ENCODE data around the gene IQGAP3. TPM values are rescaled to one million over a fixed set of nuclear protein-coding genes. Genes with fewer than 3 reads are reported as not detected.

Gene IQGAP3
- total RNA-seq, 2 donors from 2014 or later = 13.6 to 22.5 TPM

DNA sequence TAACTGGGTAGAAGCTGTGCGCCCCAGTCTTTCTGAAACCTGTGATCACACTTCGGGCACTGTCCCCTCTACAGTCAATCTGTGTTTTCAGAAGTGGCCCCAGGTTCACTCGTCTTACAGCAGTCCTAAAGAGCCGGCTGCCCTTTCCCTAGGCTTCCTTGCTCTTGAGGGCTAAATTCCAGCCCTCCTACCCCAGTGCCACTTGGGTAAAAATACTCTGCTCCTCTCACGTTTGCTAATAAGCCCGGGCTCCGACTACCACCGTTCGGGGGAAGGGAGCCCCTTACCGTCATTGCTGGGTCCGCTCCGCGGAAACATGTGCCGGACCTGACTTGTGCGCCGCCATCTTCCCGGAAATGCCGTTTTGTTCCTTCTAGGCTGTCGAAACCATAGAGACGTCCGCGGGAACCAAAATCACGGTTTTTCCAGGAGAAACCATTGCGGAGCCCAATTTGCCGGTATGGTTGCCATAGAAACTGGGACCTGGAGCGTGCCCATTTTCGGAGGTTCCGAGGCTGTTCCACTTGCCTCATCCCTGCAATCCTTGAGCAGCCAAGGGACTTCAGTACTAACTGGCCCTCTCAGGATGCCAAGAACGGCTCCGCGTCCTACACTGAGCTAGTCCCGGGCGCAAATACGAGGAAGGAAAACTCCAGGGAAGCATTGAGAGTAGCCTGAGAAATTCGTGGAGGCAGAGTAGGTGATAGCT is 28.9 kb upstream of the IQGAP3 start, which contains the start of gene GPATCH4:
Gene GPATCH4, minus strand, starts transcription at position 358 of the 709 bp plus-strand sequence.
- ATAC-seq (replicated peaks in 1 of 2) (peak; percentile 83 to 85), DNase-seq (peak; percentile 80 to 83)
- Mint-ChIP-seq H3K4me3 (peak within 1 kb of the TSS; percentile 87 to 90), H3K4me1 (ENCODE audit: low read depth) (peaks cover 42% of the 10 kb centered on the region), H3K9me3 (no peaks in the 10 kb centered on the region), H3K27me3 (ENCODE audit: low read depth) (no peaks in the 10 kb centered on the region), H3K36me3 (ENCODE audit: insufficient read depth in 2 of 2) (peaks cover 0 to 15% of the 10 kb centered on the region in 2 donors), H3K27ac (peak within 1 kb of the TSS; percentile 90)

- Mint-ChIP-seq H3K4me3 (peak overlapping the region; percentile 87 to 90), H3K36me3 (ENCODE audit: insufficient read depth in 2 of 2) (peaks cover 0 to 15% of the 10 kb centered on the region in 2 donors), H3K9me3 (no peaks in the 10 kb centered on the region), H3K27ac (peak overlapping the region; percentile 90), H3K27me3 (ENCODE audit: low read depth) (no peaks in the 10 kb centered on the region), H3K4me1 (ENCODE audit: low read depth) (peaks cover 42% of the 10 kb centered on the region)
- peak; percentile 1 to 4 for ATAC-seq (replicated peaks in 1 of 2)
- no peak for DNase-seq
Observed at GRCh38 chr1:156600733-156601121, 28.4 kb upstream of the IQGAP3 start.

- Mint-ChIP-seq H3K4me1 (ENCODE audit: low read depth) (peaks cover 45% of the 10 kb centered on the region), H3K27me3 (ENCODE audit: low read depth) (no peaks in the 10 kb centered on the region), H3K36me3 (ENCODE audit: insufficient read depth in 2 of 2) (peaks cover 3 to 22% of the 10 kb centered on the region in 2 donors), H3K27ac (peak overlapping the region; percentile 19), H3K9me3 (no peaks in the 10 kb centered on the region), H3K4me3 (peak overlapping the region; percentile 87 to 90)
- ATAC-seq (replicated peaks in 1 of 2) (peak; percentile 62 to 68), DNase-seq (no peak)
Observed at GRCh38 chr1:156599811-156600210, 27.4 kb upstream of the IQGAP3 start.

DNA sequence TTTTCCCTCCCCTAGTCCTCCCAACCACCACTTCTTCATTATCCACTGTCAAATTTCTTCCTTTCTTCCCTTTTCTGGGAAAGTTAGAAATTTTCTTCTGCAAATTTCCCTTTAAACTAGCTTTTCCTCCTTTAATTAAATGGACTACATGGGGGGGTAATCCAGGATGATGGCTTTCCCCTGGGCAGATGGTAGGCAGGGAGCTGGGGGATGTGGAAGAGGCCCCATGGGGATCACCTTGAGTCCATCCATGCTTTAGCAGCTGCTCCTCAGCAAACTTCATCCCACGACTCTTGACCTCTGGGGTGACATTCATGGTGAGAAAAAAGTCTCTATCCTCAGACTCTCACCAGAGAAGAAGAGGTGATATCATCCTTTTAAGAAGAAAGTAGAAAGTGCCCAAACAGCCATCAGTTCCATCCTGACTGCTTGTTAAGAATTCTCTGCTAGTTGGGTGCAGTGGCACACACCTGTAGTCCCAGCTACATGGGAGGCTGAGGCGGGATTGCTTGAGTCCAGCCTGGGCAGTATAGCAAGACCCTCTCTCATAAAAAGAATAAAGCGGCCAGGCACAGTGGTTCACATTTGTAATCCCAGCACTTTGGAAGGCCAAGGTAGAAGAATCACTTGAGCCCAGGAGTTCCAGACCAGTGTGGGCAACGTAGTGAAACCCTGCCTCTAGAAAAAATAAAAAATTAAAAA is 26.5 kb upstream of the IQGAP3 start:
- no peaks in the 10 kb centered on the region for H3K9me3 Mint-ChIP-seq
- H3K36me3 Mint-ChIP-seq (ENCODE audit: insufficient read depth in 2 of 2) = peaks cover 4 to 22% of the 10 kb centered on the region in 2 donors
- H3K27ac Mint-ChIP-seq = peak overlapping the region; percentile 52
- H3K4me1 Mint-ChIP-seq (ENCODE audit: low read depth) = peaks cover 48% of the 10 kb centered on the region
- DNase-seq (no peak), ATAC-seq (replicated peaks in 1 of 2) (no peak)
- H3K27me3 Mint-ChIP-seq (ENCODE audit: low read depth) = no peaks in the 10 kb centered on the region
- no peak overlapping the region for H3K4me3 Mint-ChIP-seq

DNA sequence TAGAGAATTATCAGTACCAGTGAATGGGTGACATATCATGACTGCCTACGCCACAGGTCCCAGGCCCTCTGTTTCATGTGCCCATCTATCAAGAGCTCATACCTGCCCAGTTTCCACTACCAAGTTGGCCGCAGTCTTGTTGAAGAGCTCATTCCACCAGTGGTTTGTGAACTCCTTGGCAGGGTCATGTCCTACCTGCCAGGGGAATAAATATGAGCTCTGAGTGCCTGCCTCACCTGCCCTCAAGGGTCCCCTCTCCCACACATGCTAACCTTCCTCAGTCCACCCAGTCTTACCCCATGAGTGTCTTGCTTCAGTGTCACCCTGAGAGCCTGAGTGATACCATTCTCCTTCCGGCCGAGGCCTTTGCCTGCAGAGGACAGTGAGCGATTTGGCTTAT is 25.8 kb upstream of the IQGAP3 start:
- DNase-seq (no peak), ATAC-seq (replicated peaks in 1 of 2) (no peak)
- Mint-ChIP-seq H3K27me3 (ENCODE audit: low read depth) (no peaks in the 10 kb centered on the region), H3K4me1 (ENCODE audit: low read depth) (peaks cover 47% of the 10 kb centered on the region), H3K9me3 (no peaks in the 10 kb centered on the region), H3K36me3 (ENCODE audit: insufficient read depth in 2 of 2) (peaks cover 4 to 22% of the 10 kb centered on the region in 2 donors), H3K27ac (peak overlapping the region; percentile 13), H3K4me3 (no peak overlapping the region)

- Mint-ChIP-seq H3K4me3 (no peak overlapping the region), H3K4me1 (ENCODE audit: low read depth) (peaks cover 43% of the 10 kb centered on the region), H3K36me3 (ENCODE audit: insufficient read depth in 2 of 2) (peaks cover 4 to 22% of the 10 kb centered on the region in 2 donors), H3K27me3 (ENCODE audit: low read depth) (no peaks in the 10 kb centered on the region), H3K27ac (peak overlapping the region; percentile 31), H3K9me3 (no peaks in the 10 kb centered on the region)
- DNase-seq = no peak
- ATAC-seq (replicated peaks in 1 of 2) = no peak
Observed at GRCh38 chr1:156596426-156596825, 24.1 kb upstream of the IQGAP3 start.

- Mint-ChIP-seq H3K4me1 (ENCODE audit: low read depth) (peaks cover 44% of the 10 kb centered on the region), H3K4me3 (no peak overlapping the region), H3K36me3 (ENCODE audit: insufficient read depth in 2 of 2) (peaks cover 4 to 19% of the 10 kb centered on the region in 2 donors), H3K9me3 (no peaks in the 10 kb centered on the region), H3K27me3 (ENCODE audit: low read depth) (no peaks in the 10 kb centered on the region), H3K27ac (peak overlapping the region; percentile 23)
- ATAC-seq (replicated peaks in 1 of 2) (no peak), DNase-seq (no peak)
Observed at GRCh38 chr1:156595016-156595415, 22.7 kb upstream of the IQGAP3 start.

DNA sequence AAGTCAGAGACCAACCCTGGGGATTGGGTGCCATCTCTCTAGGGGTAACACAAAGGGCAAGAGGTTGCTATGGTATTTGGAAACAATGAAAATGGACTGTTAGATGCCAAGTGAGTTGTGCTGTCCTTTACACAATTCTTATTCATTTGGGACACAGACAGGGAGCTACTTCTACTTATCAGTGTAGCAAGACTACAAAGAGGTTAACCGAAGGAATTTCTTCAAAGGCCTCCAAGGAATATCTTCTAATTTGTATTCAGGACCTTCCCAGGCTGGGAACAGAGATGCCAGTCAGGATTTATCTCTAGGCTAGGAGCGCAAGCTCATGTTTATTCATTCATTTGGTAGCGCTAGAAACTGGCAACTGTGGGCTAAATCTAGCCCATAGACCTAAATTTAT is 21.8 kb upstream of the IQGAP3 start:
- no peaks in the 10 kb centered on the region for H3K9me3 Mint-ChIP-seq
- peaks cover 35% of the 10 kb centered on the region for H3K4me1 Mint-ChIP-seq (ENCODE audit: low read depth)
- H3K27me3 Mint-ChIP-seq (ENCODE audit: low read depth) = no peaks in the 10 kb centered on the region
- no peak overlapping the region for H3K4me3 Mint-ChIP-seq
- no peak for ATAC-seq (replicated peaks in 1 of 2)
- DNase-seq = no peak
- peak overlapping the region; percentile 4 for H3K27ac Mint-ChIP-seq
- peaks cover 4 to 19% of the 10 kb centered on the region in 2 donors for H3K36me3 Mint-ChIP-seq (ENCODE audit: insufficient read depth in 2 of 2)

DNA sequence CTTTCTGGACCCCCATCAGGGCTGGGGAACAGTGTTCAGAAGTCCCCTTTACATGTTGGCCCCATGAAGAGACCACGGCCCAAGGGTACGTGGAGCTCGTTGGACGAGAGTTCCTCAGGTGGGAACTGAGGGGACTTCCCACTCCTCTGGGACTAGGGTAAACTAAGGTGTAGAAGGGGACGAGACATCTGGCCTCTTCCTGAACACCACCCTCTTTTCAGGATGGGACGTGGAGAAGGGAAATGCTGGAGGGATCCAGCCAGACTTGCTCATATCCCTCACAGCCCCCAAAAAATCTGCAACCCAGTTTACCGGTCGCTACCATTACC is 21.3 kb upstream of the IQGAP3 start:
- peaks cover 4 to 17% of the 10 kb centered on the region in 2 donors for H3K36me3 Mint-ChIP-seq (ENCODE audit: insufficient read depth in 2 of 2)
- H3K4me1 Mint-ChIP-seq (ENCODE audit: low read depth) = peaks cover 30% of the 10 kb centered on the region
- H3K4me3 Mint-ChIP-seq = no peak overlapping the region

DNA sequence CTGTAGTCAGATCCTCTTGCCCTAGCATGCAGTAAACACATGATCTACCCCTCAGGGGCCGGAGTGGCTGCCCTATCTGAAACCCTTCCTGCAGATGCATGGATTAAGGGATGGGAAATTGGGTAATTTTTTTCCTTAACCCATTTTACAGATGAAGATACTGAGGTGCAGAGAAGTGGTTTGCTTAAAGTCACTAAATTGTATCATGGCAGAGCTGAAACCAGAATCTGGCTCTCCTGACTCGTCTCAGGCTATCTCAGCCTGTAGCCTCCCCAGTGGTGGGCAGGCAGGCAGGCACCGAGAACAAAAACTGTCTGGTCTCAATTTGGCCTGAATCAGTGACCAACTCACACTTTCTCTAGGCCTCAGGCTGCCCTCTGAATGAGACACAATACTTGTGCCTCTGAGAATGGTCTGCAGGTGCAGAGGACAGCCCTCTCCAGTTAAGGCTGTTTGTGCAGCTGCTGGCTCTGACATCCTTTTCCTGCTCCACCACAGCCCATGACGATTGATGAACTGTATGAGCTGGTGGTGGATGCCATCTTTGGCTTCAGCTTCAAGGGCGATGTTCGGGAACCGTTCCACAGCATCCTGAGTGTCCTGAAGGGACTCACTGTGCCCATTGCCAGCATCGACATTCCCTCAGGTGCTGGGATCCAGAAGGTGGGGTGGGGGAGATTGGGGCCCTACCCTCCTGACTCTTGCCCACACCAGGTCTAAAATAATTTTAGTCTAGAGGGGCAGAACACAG is 20.7 kb upstream of the IQGAP3 start:
- Mint-ChIP-seq H3K36me3 (ENCODE audit: insufficient read depth in 2 of 2) (peaks cover 4 to 13% of the 10 kb centered on the region in 2 donors), H3K9me3 (no peaks in the 10 kb centered on the region), H3K4me3 (peak overlapping the region; percentile 66 to 83), H3K27ac (peak overlapping the region; percentile 31), H3K4me1 (ENCODE audit: low read depth) (peaks cover 25% of the 10 kb centered on the region), H3K27me3 (ENCODE audit: low read depth) (no peaks in the 10 kb centered on the region)
- ATAC-seq (replicated peaks in 1 of 2) = no peak
- DNase-seq = no peak

More for the DNA sequence above, 21.3 kb upstream of the IQGAP3 start:
- Mint-ChIP-seq H3K27ac (no peak overlapping the region), H3K27me3 (ENCODE audit: low read depth) (no peaks in the 10 kb centered on the region), H3K9me3 (no peaks in the 10 kb centered on the region)
- ATAC-seq (replicated peaks in 1 of 2) (no peak), DNase-seq (no peak)

GRCh38 chr1:156592158-156592909 is 20.0 kb upstream of the IQGAP3 start:
- ATAC-seq (replicated peaks in 1 of 2) (no peak), DNase-seq (no peak)
- Mint-ChIP-seq H3K27me3 (ENCODE audit: low read depth) (no peaks in the 10 kb centered on the region), H3K4me3 (peak overlapping the region; percentile 66 to 83), H3K36me3 (ENCODE audit: insufficient read depth in 2 of 2) (peaks cover 4 to 13% of the 10 kb centered on the region in 2 donors), H3K4me1 (ENCODE audit: low read depth) (peaks cover 24% of the 10 kb centered on the region), H3K27ac (peak overlapping the region; percentile 31), H3K9me3 (no peaks in the 10 kb centered on the region)

DNA sequence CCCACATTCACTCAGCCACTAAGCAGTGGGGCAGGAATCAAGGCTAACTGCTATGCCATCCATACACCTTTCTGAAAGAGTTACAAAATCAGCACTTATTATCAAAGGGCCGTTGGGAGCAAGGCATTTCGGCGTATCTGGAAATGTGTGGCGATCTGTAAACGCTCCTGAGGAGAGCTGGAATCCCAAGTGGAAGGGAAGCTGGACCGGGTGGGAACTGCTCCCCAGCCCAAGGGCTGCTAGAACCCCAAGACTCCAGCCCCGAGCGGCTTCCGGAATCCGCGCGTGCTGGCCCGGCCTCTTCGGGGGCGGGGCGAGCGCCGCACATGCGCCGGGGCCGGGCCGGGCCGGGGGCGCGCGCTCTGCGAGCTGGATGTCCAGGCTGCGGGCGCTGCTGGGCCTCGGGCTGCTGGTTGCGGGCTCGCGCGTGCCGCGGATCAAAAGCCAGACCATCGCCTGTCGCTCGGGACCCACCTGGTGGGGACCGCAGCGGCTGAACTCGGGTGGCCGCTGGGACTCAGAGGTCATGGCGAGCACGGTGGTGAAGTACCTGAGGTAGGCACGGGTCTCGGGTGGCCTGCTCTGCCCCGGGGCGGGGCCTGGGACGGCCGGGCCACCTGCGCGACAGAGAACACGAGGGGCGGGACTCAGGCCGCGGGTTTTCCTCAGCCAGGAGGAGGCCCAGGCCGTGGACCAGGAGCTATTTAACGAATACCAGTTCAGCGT is 19.2 kb upstream of the IQGAP3 start, which contains the start of gene NAXE:
Gene NAXE, plus strand, starts transcription at position 345 of the 726 bp plus-strand sequence. Its CDS starts 29 bp downstream, at position 374.
- no peaks in the 10 kb centered on the region for H3K27me3 Mint-ChIP-seq (ENCODE audit: low read depth)
- peak; percentile 76 to 81 for DNase-seq
- H3K36me3 Mint-ChIP-seq (ENCODE audit: insufficient read depth in 2 of 2) = peaks cover 4 to 7% of the 10 kb centered on the region in 2 donors

More for the DNA sequence above, 19.2 kb upstream of the IQGAP3 start, which contains the start of gene NAXE:
- Mint-ChIP-seq H3K4me1 (ENCODE audit: low read depth) (peaks cover 24% of the 10 kb centered on the region), H3K4me3 (peak within 1 kb of the TSS; percentile 83 to 87), H3K9me3 (no peaks in the 10 kb centered on the region), H3K27ac (peak within 1 kb of the TSS; percentile 92)
- ATAC-seq (replicated peaks in 1 of 2) = peak; percentile 95 to 97
